ENCODE results near the gene PHPT1.

The PHPT1 gene

DNA sequence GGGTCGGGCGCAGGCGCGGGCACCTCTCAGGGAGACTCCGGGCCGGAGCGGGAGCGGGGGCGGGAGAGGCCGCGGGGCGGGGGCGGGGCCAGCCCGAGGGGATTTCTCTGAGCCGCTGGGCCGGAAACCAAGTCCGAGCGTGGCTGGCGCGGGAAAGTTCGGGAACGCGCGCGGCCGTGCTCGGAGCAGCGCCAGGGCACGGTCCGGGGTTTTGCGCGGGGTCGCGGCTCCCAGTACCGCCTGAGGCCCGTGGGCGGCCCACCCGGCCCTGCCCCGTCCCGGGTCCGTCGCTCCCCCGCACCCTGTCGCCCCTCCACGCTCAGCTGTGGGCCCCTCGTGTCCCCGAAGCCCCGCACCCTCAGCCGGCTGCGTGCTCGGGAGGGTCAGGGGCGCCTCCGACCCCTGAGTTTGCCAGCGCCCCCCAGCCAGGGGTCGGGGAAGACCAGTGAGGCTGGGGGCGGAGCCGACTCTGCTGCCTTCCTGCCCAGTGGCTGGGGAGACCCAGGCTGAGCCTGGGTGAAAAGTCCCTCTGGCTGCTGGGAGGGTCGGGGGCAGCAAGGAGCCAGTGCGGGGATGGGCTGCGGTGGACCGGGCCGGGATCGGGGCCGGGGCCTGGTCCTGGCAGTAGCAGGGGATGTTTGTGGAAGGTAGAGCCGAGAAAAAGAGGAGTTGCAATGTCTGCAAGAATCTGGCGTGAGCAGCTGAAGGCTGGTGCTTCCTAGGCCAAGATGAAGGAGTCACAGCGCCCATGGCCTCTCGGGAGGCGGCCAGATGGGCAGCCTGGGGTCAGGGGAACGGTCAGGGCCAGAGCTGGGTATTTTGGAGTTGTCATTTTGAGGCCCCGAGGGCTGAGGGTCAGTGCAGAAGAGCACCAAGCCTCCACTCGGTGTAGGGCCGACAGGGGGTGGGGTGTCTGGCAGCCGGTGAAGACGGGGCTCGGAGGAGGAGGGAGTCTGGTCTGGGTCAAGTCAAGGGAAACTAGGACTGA is 37.7 kb downstream of the PHPT1 start:
- DNase-seq (ENCODE audit: low read depth), result no peak

DNA sequence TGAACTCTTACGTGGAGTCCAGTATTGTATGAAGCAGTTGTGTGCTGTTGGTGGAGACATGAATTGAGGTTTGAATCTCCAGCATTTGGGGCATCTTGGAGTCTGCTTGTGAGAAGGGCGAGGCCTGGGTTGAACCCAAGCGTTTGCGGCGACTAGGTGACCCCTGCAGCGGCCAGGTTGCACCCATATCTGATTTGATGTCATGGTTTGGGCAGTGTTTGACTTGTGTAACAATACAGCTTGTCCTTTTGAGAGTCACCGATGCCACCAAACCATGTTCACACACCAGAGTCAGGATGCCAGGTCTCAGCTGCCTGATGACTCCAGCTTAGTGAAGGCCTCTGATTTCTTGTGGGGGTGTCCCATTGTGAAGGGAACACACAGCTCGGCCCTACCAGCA is 39.2 kb downstream of the PHPT1 start:
- no peak for DNase-seq (ENCODE audit: low read depth)

DNA sequence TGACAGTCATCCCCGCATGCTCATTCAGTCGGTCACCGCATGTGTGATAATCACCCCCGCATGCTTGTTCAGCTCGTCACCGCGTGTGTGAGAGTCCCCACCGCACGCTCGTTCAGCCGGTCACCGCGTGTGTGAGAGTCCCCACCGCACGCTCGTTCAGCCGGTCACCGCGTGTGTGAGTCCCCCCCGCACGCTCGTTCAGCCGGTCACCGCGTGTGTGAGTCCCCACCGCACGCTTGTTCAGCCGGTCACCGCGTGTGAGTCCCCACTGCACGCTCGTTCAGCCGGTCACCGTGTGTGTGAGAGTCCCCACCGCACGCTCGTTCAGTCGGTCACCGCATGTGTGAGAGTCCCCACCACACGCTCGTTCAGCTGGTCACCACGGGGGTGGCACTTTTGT is 40.6 kb downstream of the PHPT1 start:
- DNase-seq (ENCODE audit: low read depth), result no peak

DNA sequence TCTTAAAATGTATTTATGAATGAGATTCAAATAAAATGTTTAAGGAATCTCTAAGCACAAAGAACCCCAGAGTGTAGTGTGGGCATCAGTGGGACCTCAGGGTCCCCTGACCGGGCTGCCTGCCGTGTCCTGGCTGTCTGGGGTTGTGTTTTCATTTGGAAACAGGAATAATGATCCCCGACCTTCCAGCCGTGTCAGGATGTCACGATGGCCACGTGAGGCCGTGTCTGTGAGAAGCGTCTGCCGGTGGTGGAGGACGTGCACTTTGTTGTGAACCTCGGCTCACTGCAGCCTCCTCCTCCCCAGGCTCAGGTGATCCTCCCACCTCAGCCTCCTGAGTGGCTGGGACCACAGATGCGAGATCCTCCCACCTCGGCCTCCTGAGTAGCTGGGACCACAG is 41.5 kb downstream of the PHPT1 start:
- DNase-seq (ENCODE audit: low read depth), result no peak

DNA sequence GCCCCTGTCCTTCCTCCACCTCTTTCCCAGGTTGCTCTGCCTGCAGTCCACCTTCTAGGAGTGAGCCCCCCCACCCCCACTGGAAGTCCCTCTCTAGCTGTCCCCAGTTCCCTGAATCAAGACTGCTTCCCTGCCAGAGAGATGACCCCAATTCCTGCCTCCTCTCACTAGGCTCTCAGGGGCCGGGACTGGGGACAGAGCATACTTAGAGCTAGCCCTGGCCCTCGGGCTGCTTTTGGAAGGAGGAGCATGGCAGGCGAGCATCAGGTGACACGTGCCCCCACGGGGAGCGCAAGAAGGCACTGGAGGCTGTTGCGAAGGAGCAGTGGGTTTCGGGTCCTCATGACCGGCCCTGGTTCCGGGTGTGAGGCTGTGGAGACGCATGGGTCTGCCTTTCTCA is 46.8 kb downstream of the PHPT1 start:
- no peak for DNase-seq (ENCODE audit: low read depth)

DNA sequence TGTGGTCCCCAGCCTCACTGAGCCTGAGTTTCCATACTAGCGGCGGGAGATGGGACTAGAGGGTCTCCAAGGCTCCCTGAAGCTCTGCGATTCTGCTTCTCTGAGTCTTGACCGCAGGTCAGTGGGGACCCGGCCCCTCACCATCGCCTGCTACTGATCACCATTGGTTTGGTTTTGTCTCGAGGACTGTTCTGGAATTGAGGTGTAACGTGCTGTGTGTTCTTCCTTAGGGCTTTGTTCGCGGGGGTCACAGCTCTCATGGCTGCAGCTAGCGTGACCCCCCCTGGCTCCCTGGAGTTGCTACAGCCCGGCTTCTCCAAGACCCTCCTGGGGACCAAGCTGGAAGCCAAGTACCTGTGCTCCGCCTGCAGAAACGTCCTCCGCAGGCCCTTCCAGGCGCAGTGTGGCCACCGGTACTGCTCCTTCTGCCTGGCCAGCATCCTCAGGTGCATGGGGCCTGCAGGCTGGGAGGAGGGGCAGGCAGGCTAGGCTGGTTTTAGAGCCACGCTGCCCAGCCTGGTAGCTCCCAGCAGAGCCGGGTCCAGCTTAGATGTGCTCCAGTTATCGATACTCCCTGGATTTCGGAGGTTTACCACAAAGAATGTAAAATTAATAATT is 49.4 kb downstream of the PHPT1 start:
- no peak for DNase-seq (ENCODE audit: low read depth)

DNA sequence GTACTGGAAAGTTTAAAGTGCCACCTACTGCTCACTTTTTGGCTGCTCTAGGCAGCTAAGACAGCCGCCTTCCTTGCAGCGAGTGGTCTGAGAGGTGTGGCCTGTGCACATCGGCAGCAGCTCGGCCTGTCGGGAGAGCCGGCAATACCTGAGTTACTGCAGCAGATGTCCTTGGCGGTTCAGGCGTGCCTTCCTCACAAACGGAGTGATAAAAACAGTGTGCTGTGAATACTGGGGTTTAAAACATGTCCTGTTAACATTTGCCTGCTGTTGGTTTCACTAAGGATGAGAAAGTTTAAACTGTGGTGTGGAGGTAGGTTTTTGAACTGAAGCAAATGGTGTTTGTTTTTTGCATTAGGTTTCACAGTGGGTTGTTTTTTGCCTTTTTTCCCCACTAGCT is 50.0 kb downstream of the PHPT1 start:
- no peak for DNase-seq (ENCODE audit: low read depth)

DNA sequence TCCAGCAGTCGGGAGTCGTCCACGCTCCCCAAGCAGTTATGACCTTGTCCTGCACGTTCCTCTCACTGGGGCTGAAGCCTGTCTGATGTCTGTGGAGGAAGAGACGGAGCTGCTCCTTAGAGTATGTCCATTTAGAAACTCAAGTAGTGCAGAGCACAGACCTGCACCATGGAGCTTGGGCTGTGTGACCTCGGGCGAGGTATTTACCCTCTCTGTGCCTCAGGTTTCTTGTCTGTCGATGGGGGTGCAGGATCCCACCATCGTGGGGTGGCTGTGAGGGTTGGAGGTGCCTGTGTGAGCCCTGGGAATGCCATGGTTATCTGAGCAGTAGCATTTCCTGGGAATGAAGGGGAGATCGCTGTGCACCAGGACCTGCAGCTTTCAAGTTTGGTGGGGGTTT is 51.3 kb downstream of the PHPT1 start:
- DNase-seq (ENCODE audit: low read depth), result no peak
